Spleen (tissue), 11 donors: Measurements from ENCODE around the gene CELF6. TPM values are rescaled to one million over a fixed set of nuclear protein-coding genes. Genes with fewer than 3 reads are reported as not detected.

Experiments used
- DNase-seq: peaks from one replicate; pipeline ENCODE4 v3.0.0-alpha.2; 2020
- H3K27ac ChIP-seq, 8 donors: fragments of 200-600 bp; sonication (generic) in 7 of 8; 1 replicate in 4 of 8; 2 replicates in 4 of 8; pipeline versions ENCODE4 v1.5.0 to v1.8.0; 2016 to 2021; ENCODE audit warnings: inconsistent platforms in 4 of 8, mild to moderate bottlenecking in 4 of 8, moderate library complexity in 1 of 8
- H3K27me3 ChIP-seq, 7 donors: fragments of 200-600 bp; sonication (generic) in 6 of 7; replicated peaks in 1 of 7; 1 replicate in 4 of 7; 2 replicates in 3 of 7; pipeline versions ENCODE4 v1.5.0 to v1.8.0; 2016 to 2021; ENCODE audit warnings: inconsistent platforms in 3 of 7, mild to moderate bottlenecking in 1 of 7
- H3K36me3 ChIP-seq, 6 donors: fragments of 200-600 bp; sonication (generic) in 5 of 6; 1 replicate in 4 of 6; 2 replicates in 2 of 6; pipeline versions ENCODE4 v1.5.0 to v1.8.0; 2016 to 2021; ENCODE audit warnings: inconsistent platforms in 2 of 6
- H3K4me1 ChIP-seq, 6 donors: fragments of 200-600 bp; sonication (generic) in 5 of 6; 1 replicate in 3 of 6; 2 replicates in 3 of 6; pipeline versions ENCODE4 v1.5.0 to v1.8.0; 2016 to 2021; ENCODE audit warnings: inconsistent platforms in 3 of 6
- H3K4me3 ChIP-seq, 8 donors: fragments of 200-600 bp; sonication (generic) in 7 of 8; 1 replicate in 4 of 8; 2 replicates in 4 of 8; pipeline versions ENCODE4 v1.5.0 to v1.8.0; 2016 to 2021; ENCODE audit warnings: inconsistent platforms in 4 of 8, mild to moderate bottlenecking in 4 of 8, moderate library complexity in 2 of 8
- H3K9me3 ChIP-seq, 8 donors: fragments of 200-600 bp; sonication (generic) in 7 of 8; 1 replicate in 4 of 8; 2 replicates in 4 of 8; pipeline versions ENCODE4 v1.5.0 to v1.8.0; 2016 to 2021; ENCODE audit warnings: inconsistent platforms in 4 of 8
- CTCF ChIP-seq, 11 experiments: fragments of 200-600 bp in 7 of 11; fragments of 450-650 bp in 4 of 11; sonication (generic) in 4 of 11; IDR thresholded peaks in 8 of 11; conservative IDR thresholded peaks in 3 of 11; 1 replicate in 7 of 11; 2 replicates in 4 of 11; pipeline versions ENCODE4 v1.4.0 to v1.8.0; 2016 to 2021; ENCODE audit warnings: antibody characterized with exemption in 11 of 11, inconsistent platforms in 4 of 11, mild to moderate bottlenecking in 1 of 11
- POLR2A ChIP-seq, 3 donors: fragments of 450-650 bp; IDR thresholded peaks; one replicate each; pipeline ENCODE4 v1.5.1; 2017; ENCODE audit warnings: antibody characterized with exemption in 3 of 3, mild to moderate bottlenecking in 1 of 3
- POLR2AphosphoS5 ChIP-seq, 3 donors: sonication (generic); formaldehyde crosslinking; IDR thresholded peaks; one replicate each; pipeline ENCODE4 v1.5.1; 2017; ENCODE audit warnings: antibody characterized with exemption in 3 of 3
- WGBS, 5 donors: extraction: QIAGEN DNeasy Blood & Tissue Kit in 3 of 5; methylation state at CpG; one replicate each; pipeline versions ENCODE4 v1.1.5 to v1.1.7; 2013 to 2018; 5-methylcytosine and 5-hydroxymethylcytosine counted together
- intact Hi-C: fragments of 100-400 bp; cut with DNase I; formaldehyde crosslinking; loops from one replicate; pipeline ENCODE4 v1.15.0; 2023; ENCODE audit warnings: low total_unique reads
- polyA plus RNA-seq, 3 donors: library from polyadenylated mRNA; stranded (reverse); fragments of 200-250 nt; gene quantifications; one replicate each; pipeline ENCODE4 v1.2.1, GENCODE V29; 2013
- total RNA-seq, 7 donors: library from RNA; depleted of rRNA in 3 of 7; stranded (reverse); fragments of >200 nt in 3 of 7; fragmentation: NEBNext Ultra II Directional in 4 of 7; extraction: Animal tissue kit (Norgen Biotek cat#: 25700) in 4 of 7; gene quantifications; one replicate each; pipeline versions ENCODE4 v1.1.0 to v1.2.1, GENCODE V29; 2016 to 2021
- donor health status: healthy with polysubstance abuse.
- donor health status: DM: no; HTN: no; CAD: no; lungs with moderate emphysema.
- donor health status: DM: no; HTN: no; CAD: no.
- donor health status: Bipolar disorder and iron deficiency.
- donor health status: healthy.
- donor health status: DM: no; HTN: no; CAD: no.
- donor health status: DM: yes; HTN: yes; CAD: no.

CELF6 gene
- total and polyA plus RNA-seq, 10 donors = 1.7 to 9.2 (median 3.8) TPM

- TF ChIP-seq POLR2A (IDR thresholded peaks at IDR 0.05) (no peak), POLR2AphosphoS5 (IDR thresholded peaks at IDR 0.05) (no peak), CTCF (IDR thresholded peaks at IDR 0.05 in 8 of 11, conservative IDR thresholded peaks at IDR 0.05 in 3 of 11) (no peak)
- intact Hi-C loops = loop anchor here (5.0 kb wide), 1 partner anchor 37 kb away; the partner anchor contains the start of gene PKM
- H3K4me1 ChIP-seq = peaks cover 11 to 40% (median 33%) of the 10 kb centered on the region in 6 donors
- no peak overlapping the region for H3K4me3 ChIP-seq
- WGBS, 5 donors = 93 to 95% (median 94%) methylated on average over 4 of the region's 4 CpGs
- H3K9me3 ChIP-seq = no peaks in the 10 kb centered on the region
- H3K27ac ChIP-seq = no peak overlapping the region
- peaks cover 4 to 54% (median 41%) of the 10 kb centered on the region in 6 donors for H3K36me3 ChIP-seq
- no peaks in the 10 kb centered on the region for H3K27me3 ChIP-seq
- no peak for DNase-seq
Measured at GRCh38 chr15:72269739-72270138, 50.2 kb downstream of the CELF6 start.

GRCh38 chr15:72265031-72265430 lies 54.9 kb downstream of the CELF6 start:
- intact Hi-C loops = no loop called here
- H3K27ac ChIP-seq = no peak overlapping the region

GRCh38 chr15:72252663-72253299 lies 67.2 kb downstream of the CELF6 start:
- no peaks in the 10 kb centered on the region for H3K27me3 ChIP-seq
- peaks cover 5 to 100% (median 93%) of the 10 kb centered on the region in 6 donors for H3K36me3 ChIP-seq

More at GRCh38 chr15:72265031-72265430, 54.9 kb downstream of the CELF6 start:
- Histone ChIP-seq H3K9me3 (no peaks in the 10 kb centered on the region), H3K4me1 (peaks cover 0 to 8% (median 5%) of the 10 kb centered on the region in 6 donors), H3K4me3 (no peak overlapping the region), H3K36me3 (peaks cover 7 to 100% (median 88%) of the 10 kb centered on the region in 6 donors), H3K27me3 (no peaks in the 10 kb centered on the region)
- TF ChIP-seq CTCF (IDR thresholded peaks at IDR 0.05 in 8 of 11, conservative IDR thresholded peaks at IDR 0.05 in 3 of 11) (no peak), POLR2A (IDR thresholded peaks at IDR 0.05) (no peak), POLR2AphosphoS5 (IDR thresholded peaks at IDR 0.05) (no peak)
- WGBS, 5 donors = 84 to 95% (median 91%) methylated on average over 5 of the region's 5 CpGs
- DNase-seq = no peak

More at GRCh38 chr15:72252663-72253299, 67.2 kb downstream of the CELF6 start:
- no peak for TF ChIP-seq POLR2A (IDR thresholded peaks at IDR 0.05)
- no peak for TF ChIP-seq POLR2AphosphoS5 (IDR thresholded peaks at IDR 0.05)
- TF ChIP-seq CTCF (IDR thresholded peaks at IDR 0.05 in 8 of 11, conservative IDR thresholded peaks at IDR 0.05 in 3 of 11) = no peak
- DNase-seq = no peak
- intact Hi-C loops = no loop called here
- no peak overlapping the region for H3K4me3 ChIP-seq
- no peaks in the 10 kb centered on the region for H3K9me3 ChIP-seq
- no peak overlapping the region for H3K27ac ChIP-seq
- WGBS, 5 donors = 93 to 98% (median 95%) methylated on average over 10 of the region's 10 CpGs
- H3K4me1 ChIP-seq = no peaks in the 10 kb centered on the region
